ENCODE data around the gene DBN1. TPM values are rescaled to one million over a fixed set of nuclear protein-coding genes. Genes with fewer than 3 reads are reported as not detected.

Gene DBN1
- total RNA-seq, 1 donor from 2014 or later = 21.8 TPM

GRCh38 chr5:177427211-177427822 lies 46.1 kb downstream of the DBN1 start:
- H3K36me3 ChIP-seq = peaks cover 7% of the 10 kb centered on the region
- peaks cover 45% of the 10 kb centered on the region for H3K4me1 ChIP-seq
- intact Hi-C loops (cut with micrococcal nuclease) = no loop called here
- TF ChIP-seq CTCF (IDR thresholded peaks at IDR 0.05; ENCODE audit: borderline replicate concordance) = no peak
- peak overlapping the region; percentile 87 for H3K27ac ChIP-seq (replicated peaks)
- H3K4me3 ChIP-seq = peak overlapping the region; percentile 81
- H3K9me3 ChIP-seq (replicated peaks) = no peaks in the 10 kb centered on the region
- no peak for DNase-seq
- H3K27me3 ChIP-seq (ENCODE audit: low read depth) = no peaks in the 10 kb centered on the region

- peak; percentile 32 for DNase-seq
- Histone ChIP-seq H3K9me3 (replicated peaks) (no peaks in the 10 kb centered on the region), H3K4me1 (peaks cover 39% of the 10 kb centered on the region), H3K36me3 (peaks cover 5% of the 10 kb centered on the region), H3K4me3 (peak within 1 kb of the TSS; percentile 81), H3K27me3 (ENCODE audit: low read depth) (no peaks in the 10 kb centered on the region), H3K27ac (replicated peaks) (peak within 1 kb of the TSS; percentile 96)
- TF ChIP-seq CTCF (IDR thresholded peaks at IDR 0.05; ENCODE audit: borderline replicate concordance) = no peak
- intact Hi-C loops (cut with micrococcal nuclease) = no loop called here
Observed at GRCh38 chr5:177426566-177427210, 46.7 kb downstream of the DBN1 start, which contains the start of gene GRK6. Gene GRK6 (plus strand): TSS chr5:177426676. CDS start chr5:177426846, 170 bp downstream.

- Histone ChIP-seq H3K4me3 (peak overlapping the region; percentile 69), H3K9me3 (replicated peaks) (no peaks in the 10 kb centered on the region), H3K27me3 (ENCODE audit: low read depth) (no peaks in the 10 kb centered on the region), H3K36me3 (peaks cover 5% of the 10 kb centered on the region), H3K4me1 (peaks cover 32% of the 10 kb centered on the region), H3K27ac (replicated peaks) (peak overlapping the region; percentile 96)
- intact Hi-C loops (cut with micrococcal nuclease) = no loop called here
- peak; percentile 100 for DNase-seq
- TF ChIP-seq CTCF (IDR thresholded peaks at IDR 0.05; ENCODE audit: borderline replicate concordance) = no peak
Observed at GRCh38 chr5:177425801-177426565, 47.5 kb downstream of the DBN1 start.

GRCh38 chr5:177425196-177425800 lies 48.1 kb downstream of the DBN1 start:
- Histone ChIP-seq H3K27ac (replicated peaks) (peak overlapping the region; percentile 96), H3K9me3 (replicated peaks) (no peaks in the 10 kb centered on the region), H3K4me3 (peak overlapping the region; percentile 69), H3K27me3 (ENCODE audit: low read depth) (no peaks in the 10 kb centered on the region), H3K36me3 (no peaks in the 10 kb centered on the region), H3K4me1 (peaks cover 32% of the 10 kb centered on the region)
- DNase-seq = no peak
- intact Hi-C loops (cut with micrococcal nuclease) = no loop called here
- TF ChIP-seq CTCF (IDR thresholded peaks at IDR 0.05; ENCODE audit: borderline replicate concordance) = no peak

GRCh38 chr5:177423671-177424070 lies 49.8 kb downstream of the DBN1 start:
- H3K36me3 ChIP-seq = no peaks in the 10 kb centered on the region
- H3K27ac ChIP-seq (replicated peaks) = no peak overlapping the region
- no peak overlapping the region for H3K4me3 ChIP-seq
- H3K4me1 ChIP-seq = peaks cover 30% of the 10 kb centered on the region
- no peaks in the 10 kb centered on the region for H3K9me3 ChIP-seq (replicated peaks)
- no peak for TF ChIP-seq CTCF (IDR thresholded peaks at IDR 0.05; ENCODE audit: borderline replicate concordance)
- H3K27me3 ChIP-seq (ENCODE audit: low read depth) = peaks cover 14% of the 10 kb centered on the region
- intact Hi-C loops (cut with micrococcal nuclease) = no loop called here
- no peak for DNase-seq
